HEK293T (cell line): ENCODE data around the gene ANKRD33B.

Source experiments
- FOXA1 ChIP-seq: fragments of 450-650 bp; IDR thresholded peaks from 2 replicates; pipeline ENCODE4 v1.6.1; 2016; ENCODE audit warnings: mild to moderate bottlenecking
- FOXM1 ChIP-seq: fragments of 450-650 bp; IDR thresholded peaks from 2 replicates; pipeline ENCODE4 v1.6.1; 2017; ENCODE audit warnings: mild to moderate bottlenecking, borderline replicate concordance
- LEF1 ChIP-seq: fragments of 450-650 bp; IDR thresholded peaks from 2 replicates; pipeline ENCODE4 v1.6.1; 2017; ENCODE audit warnings: mild to moderate bottlenecking, borderline replicate concordance
- NFRKB ChIP-seq: fragments of 450-650 bp; IDR thresholded peaks from 2 replicates; pipeline ENCODE4 v1.6.1; 2016; ENCODE audit warnings: mild to moderate bottlenecking, moderate library complexity
- SP1 ChIP-seq: fragments of 450-650 bp; IDR thresholded peaks from 2 replicates; pipeline ENCODE4 v1.6.1; 2017
- ZNF384 ChIP-seq: fragments of 450-650 bp; IDR thresholded peaks from 2 replicates; pipeline ENCODE4 v1.6.1; 2016

DNA sequence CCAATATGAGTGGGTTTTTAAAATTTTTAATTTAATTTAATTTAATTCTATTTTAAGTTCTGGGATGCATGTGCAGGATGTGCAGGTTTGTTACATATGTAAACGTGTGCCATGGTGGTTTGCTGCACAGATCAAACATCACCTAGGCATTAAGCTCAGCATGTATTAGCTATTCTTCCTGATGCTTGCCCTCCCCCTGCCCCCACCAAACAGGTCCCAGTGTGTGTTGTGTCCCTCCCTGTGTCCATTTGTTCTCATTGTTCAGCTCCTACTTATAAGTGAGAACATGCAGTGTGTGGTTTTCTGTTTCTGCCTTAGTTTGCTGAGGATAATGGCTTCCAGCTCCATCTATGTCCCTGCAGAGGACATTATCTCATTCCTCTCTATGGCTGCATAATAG is 35.0 kb upstream of the ANKRD33B start:
- TF ChIP-seq FOXM1, result no peak
- no peak for TF ChIP-seq LEF1
- TF ChIP-seq FOXA1, result no peak
- TF ChIP-seq SP1, result no peak
- TF ChIP-seq NFRKB, result no peak
- TF ChIP-seq ZNF384, result no peak
